ENCODE measurements around the gene CEMIP.
A peak's percentile ranks its signal among the peaks of the same experiment; 100 is the strongest.

Gene CEMIP

GRCh38 chr15:80996247-80996646, 217.1 kb downstream of the CEMIP start:
- H3K36me3 ChIP-seq (ENCODE audit: control insufficient read depth, insufficient read depth, low read length), result no peaks in the 10 kb centered on the region
- H3K4me3 ChIP-seq (replicated peaks; ENCODE audit: low read depth, low read length), result no peak overlapping the region
- DNase-seq (ENCODE audit: extremely low read depth, insufficient read length), result no peak
- peak; percentile 46 for TF ChIP-seq CTCF (IDR thresholded peaks at IDR 0.05; ENCODE audit: insufficient read depth, low read length, poor library complexity, severe bottlenecking)
- H3K27me3 ChIP-seq (replicated peaks; ENCODE audit: control insufficient read depth, insufficient read depth, low read length), result no peaks in the 10 kb centered on the region

GRCh38 chr15:80997692-80998091, 218.5 kb downstream of the CEMIP start:
- DNase-seq (ENCODE audit: extremely low read depth, insufficient read length), result no peak
- no peak for TF ChIP-seq CTCF (IDR thresholded peaks at IDR 0.05; ENCODE audit: insufficient read depth, low read length, poor library complexity, severe bottlenecking)
- Histone ChIP-seq H3K27me3 (replicated peaks; ENCODE audit: control insufficient read depth, insufficient read depth, low read length) (no peaks in the 10 kb centered on the region), H3K4me3 (replicated peaks; ENCODE audit: low read depth, low read length) (no peak overlapping the region), H3K36me3 (ENCODE audit: control insufficient read depth, insufficient read depth, low read length) (peaks cover under 1% of the 10 kb centered on the region; the same call in 1 of the 2 replicates)

GRCh38 chr15:80998251-80998650, 219.1 kb downstream of the CEMIP start:
- no peak for TF ChIP-seq CTCF (IDR thresholded peaks at IDR 0.05; ENCODE audit: insufficient read depth, low read length, poor library complexity, severe bottlenecking)
- no peak for DNase-seq (ENCODE audit: extremely low read depth, insufficient read length)
- no peak overlapping the region for H3K4me3 ChIP-seq (replicated peaks; ENCODE audit: low read depth, low read length)
- no peaks in the 10 kb centered on the region for H3K27me3 ChIP-seq (replicated peaks; ENCODE audit: control insufficient read depth, insufficient read depth, low read length)
- peaks cover 4% of the 10 kb centered on the region; the same call in 1 of the 2 replicates for H3K36me3 ChIP-seq (ENCODE audit: control insufficient read depth, insufficient read depth, low read length)

- DNase-seq (ENCODE audit: extremely low read depth, insufficient read length), result peak; percentile 59
- Histone ChIP-seq H3K36me3 (ENCODE audit: control insufficient read depth, insufficient read depth, low read length) (peaks cover 4% of the 10 kb centered on the region; the same call in 1 of the 2 replicates), H3K4me3 (replicated peaks; ENCODE audit: low read depth, low read length) (peak overlapping the region; percentile 69), H3K27me3 (replicated peaks; ENCODE audit: control insufficient read depth, insufficient read depth, low read length) (no peaks in the 10 kb centered on the region)
- no peak for TF ChIP-seq CTCF (IDR thresholded peaks at IDR 0.05; ENCODE audit: insufficient read depth, low read length, poor library complexity, severe bottlenecking)
These were observed 220.5 kb downstream of the CEMIP start for GRCh38 chr15:80999623-81000036.

- H3K27me3 ChIP-seq (replicated peaks; ENCODE audit: control insufficient read depth, insufficient read depth, low read length), result no peaks in the 10 kb centered on the region
- peak overlapping the region; percentile 69 for H3K4me3 ChIP-seq (replicated peaks; ENCODE audit: low read depth, low read length)
- TF ChIP-seq CTCF (IDR thresholded peaks at IDR 0.05; ENCODE audit: insufficient read depth, low read length, poor library complexity, severe bottlenecking), result no peak
- DNase-seq (ENCODE audit: extremely low read depth, insufficient read length), result no peak
- peaks cover 4% of the 10 kb centered on the region; the same call in 1 of the 2 replicates for H3K36me3 ChIP-seq (ENCODE audit: control insufficient read depth, insufficient read depth, low read length)
These were observed 221.0 kb downstream of the CEMIP start for GRCh38 chr15:81000144-81000623.

Data from GM06990 (cell line).